Transverse colon (tissue), 4 donors: ENCODE measurements around the gene KTN1.

Experiments
- CTCF ChIP-seq, 5 experiments: fragments of 200-600 bp in 3 of 5; fragments of 450-650 bp in 2 of 5; sonication (generic) in 3 of 5; IDR thresholded peaks; 1 replicate in 2 of 5; 2 replicates in 3 of 5; pipeline ENCODE4 v1.5.1; 2016 to 2017; ENCODE audit warnings: antibody characterized with exemption in 5 of 5, inconsistent platforms in 3 of 5, mild to moderate bottlenecking in 2 of 5, moderate library complexity in 1 of 5
- EP300 ChIP-seq: sonication (generic); formaldehyde crosslinking; IDR thresholded peaks from one replicate; pipeline ENCODE4 v1.6.1; 2017; ENCODE audit warnings: antibody characterized with exemption, low read depth
- POLR2AphosphoS5 ChIP-seq, 3 donors: sonication (generic); formaldehyde crosslinking; IDR thresholded peaks; one replicate each; pipeline ENCODE4 v1.6.1; 2016; ENCODE audit warnings: antibody characterized with exemption in 3 of 3

GRCh38 chr14:55562135-55562534 lies 17.9 kb upstream of the KTN1 start:
- TF ChIP-seq EP300 (no peak), CTCF (IDR thresholded peaks at IDR 0.05) (no peak), POLR2AphosphoS5 (IDR thresholded peaks at IDR 0.05) (no peak)
